Neural cell (in vitro differentiated cells): ENCODE measurements around the gene PPAT. TPM values are rescaled to one million over a fixed set of nuclear protein-coding genes. Genes with fewer than 3 reads are reported as not detected.

Experiments
- H2AFZ ChIP-seq: fragments of 200-600, 300-800 bp; sonication (generic), shearing (Covaris generic); 2 replicates; pipeline ENCODE4 v1.6.0; 2014; ENCODE audit warnings: low read depth, mild to moderate bottlenecking, antibody characterized with exemption, low read length, moderate library complexity
- H3F3A ChIP-seq: fragments of 200-600 bp; shearing (Covaris generic); 2 replicates; pipeline ENCODE4 v1.6.1; 2016; ENCODE audit warnings: mild to moderate bottlenecking, moderate library complexity, mixed read lengths, antibody characterized with exemption, low read length; ENCODE audit not compliant: insufficient read depth, poor library complexity, severe bottlenecking
- H3K27ac ChIP-seq: fragments of 200-600, 300-800 bp; sonication (generic), shearing (Covaris generic); 2 replicates; pipeline ENCODE4 v1.5.1; 2014; ENCODE audit warnings: mild to moderate bottlenecking, low read length, moderate library complexity
- H3K27me3 ChIP-seq: fragments of 300-800, 200-600 bp; sonication (generic), shearing (Covaris generic); 2 replicates; pipeline ENCODE4 v1.6.0; 2014; ENCODE audit warnings: mild to moderate bottlenecking, low read depth, low read length, moderate library complexity; ENCODE audit not compliant: insufficient read depth
- H3K36me3 ChIP-seq: fragments of 300-800, 200-600 bp; sonication (generic), shearing (Covaris generic); 2 replicates; pipeline ENCODE4 v1.5.1; 2014; ENCODE audit warnings: mild to moderate bottlenecking, antibody characterized with exemption, low read length, moderate library complexity; ENCODE audit not compliant: insufficient read depth
- H3K4me2 ChIP-seq: fragments of 300-800, 200-600 bp; sonication (generic), shearing (Covaris generic); 2 replicates; pipeline ENCODE4 v1.6.0; 2014; ENCODE audit warnings: mild to moderate bottlenecking, low read length
- H3K4me3 ChIP-seq: fragments of 300-800, 200-600 bp; sonication (generic), shearing (Covaris generic); 2 replicates; pipeline ENCODE4 v1.5.1; 2014; ENCODE audit warnings: mild to moderate bottlenecking, low read length, moderate library complexity
- H3K79me2 ChIP-seq: fragments of 200-600 bp; shearing (Covaris generic); replicated peaks from 2 replicates; pipeline ENCODE4 v1.6.0; 2014; ENCODE audit warnings: mild to moderate bottlenecking, low read length, moderate library complexity; ENCODE audit not compliant: insufficient read depth
- H3K9ac ChIP-seq: fragments of 300-800, 200-600 bp; sonication (generic), shearing (Covaris generic); 2 replicates; pipeline ENCODE4 v1.6.1; 2016; ENCODE audit warnings: mild to moderate bottlenecking, low read length, mixed read lengths
- H3K9me2 ChIP-seq: fragments of 200-600 bp; shearing (Covaris generic); 2 replicates; pipeline ENCODE4 v1.6.1; 2016; ENCODE audit warnings: mild to moderate bottlenecking, low read length, mixed read lengths; ENCODE audit not compliant: insufficient read depth
- H3K9me3 ChIP-seq: fragments of 200-600, 300-800 bp; sonication (generic), shearing (Covaris generic); 2 replicates; pipeline ENCODE4 v1.6.1; 2016; ENCODE audit warnings: mild to moderate bottlenecking, mixed run types, low read length, moderate library complexity, mixed read lengths
- H4K20me1 ChIP-seq: fragments of 200-600 bp; shearing (Covaris generic); 2 replicates; pipeline ENCODE4 v1.6.1; 2016; ENCODE audit warnings: mild to moderate bottlenecking, mixed run types; ENCODE audit not compliant: insufficient read depth
- EP300 ChIP-seq: fragments of 450-650 bp; conservative IDR thresholded peaks from 2 replicates; pipeline ENCODE4 v1.6.1; 2014; ENCODE audit warnings: antibody characterized with exemption, mild to moderate bottlenecking, moderate library complexity; ENCODE audit not compliant: poor library complexity, severe bottlenecking
- EZH2 ChIP-seq: fragments of 200-600, 300-800 bp; shearing (Covaris generic), sonication (generic); IDR thresholded peaks from 2 replicates; pipeline ENCODE4 v1.6.1; 2014; ENCODE audit warnings: antibody characterized with exemption, low read length, borderline replicate concordance, mild to moderate bottlenecking; ENCODE audit not compliant: insufficient read depth, poor library complexity, severe bottlenecking
- MXI1 ChIP-seq: fragments of 450-650 bp; conservative IDR thresholded peaks from 2 replicates; pipeline ENCODE4 v1.6.1; 2014; ENCODE audit warnings: antibody characterized with exemption, mild to moderate bottlenecking; ENCODE audit not compliant: poor library complexity, severe bottlenecking
- RAD21 ChIP-seq: fragments of 450-650 bp; conservative IDR thresholded peaks from 2 replicates; pipeline ENCODE4 v1.6.1; 2014; ENCODE audit warnings: antibody characterized with exemption, mild to moderate bottlenecking, moderate library complexity
- SMC3 ChIP-seq: fragments of 450-650 bp; conservative IDR thresholded peaks from 2 replicates; pipeline ENCODE4 v1.6.1; 2014; ENCODE audit warnings: antibody characterized with exemption, mild to moderate bottlenecking, moderate library complexity; ENCODE audit not compliant: poor library complexity
- TAF1 ChIP-seq: IDR thresholded peaks from 2 replicates; pipeline ENCODE4 v1.6.1; 2012; ENCODE audit warnings: low read depth
- polyA plus RNA-seq: library from polyadenylated mRNA; depleted of rRNA; stranded (reverse); fragments of >200 nt; gene quantifications from 2 replicates; pipeline ENCODE4 v1.2.3, GENCODE V29; 2014
- TF ChIP-seq, protein P1 (sequence below): IDR thresholded peaks from 2 replicates; pipeline ENCODE4 v1.6.1; 2012; ENCODE audit warnings: borderline replicate concordance
- TF ChIP-seq, protein P2 (sequence below): fragments of 450-650 bp; IDR thresholded peaks from 2 replicates; pipeline ENCODE4 v1.5.1; 2014; ENCODE audit warnings: antibody characterized with exemption, mild to moderate bottlenecking, moderate library complexity; ENCODE audit not compliant: poor library complexity, severe bottlenecking

The PPAT gene
- polyA plus RNA-seq, 1 donor from 2014 or later: 22.5 TPM

DNA sequence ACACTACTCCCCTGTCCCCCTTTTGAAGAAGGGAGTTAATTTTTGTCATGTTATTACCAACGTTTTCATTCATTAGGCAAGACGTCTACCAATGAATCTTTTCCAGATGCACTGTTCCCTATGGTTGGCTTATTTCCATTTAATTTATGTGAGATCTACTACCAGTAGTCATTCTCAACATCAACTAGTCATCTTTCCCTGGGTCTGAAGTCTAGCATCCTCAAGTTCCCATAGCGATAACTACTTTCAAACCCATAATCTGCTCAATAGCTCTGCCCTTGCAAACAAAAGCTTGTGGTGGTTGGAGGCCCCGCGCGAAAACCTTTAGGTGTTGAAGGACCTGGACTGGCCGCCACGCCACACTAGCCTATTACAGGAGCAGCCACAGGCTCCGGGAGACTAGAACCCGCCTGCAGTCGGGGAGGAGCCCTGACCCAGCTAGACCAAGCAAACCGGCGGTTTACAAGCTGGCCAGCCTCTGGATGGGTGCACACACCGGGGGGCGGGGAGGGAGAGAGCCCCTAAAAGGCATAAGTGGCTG lies 746 bp downstream of the PPAT start:
- Histone ChIP-seq H3F3A (peaks cover 3% of the 10 kb centered on the region), H3K36me3 (no peaks in the 10 kb centered on the region), H2AFZ (peak overlapping the region; percentile 58), H3K79me2 (peaks cover 44% of the 10 kb centered on the region), H3K9me3 (no peaks in the 10 kb centered on the region), H3K27me3 (no peaks in the 10 kb centered on the region), H3K4me3 (peak overlapping the region; percentile 82), H4K20me1 (no peaks in the 10 kb centered on the region), H3K27ac (peak overlapping the region; percentile 57), H3K9me2 (no peaks in the 10 kb centered on the region), H3K4me2 (peak overlapping the region; percentile 20), H3K9ac (peak overlapping the region; percentile 55)
- TF ChIP-seq, protein P1, sequence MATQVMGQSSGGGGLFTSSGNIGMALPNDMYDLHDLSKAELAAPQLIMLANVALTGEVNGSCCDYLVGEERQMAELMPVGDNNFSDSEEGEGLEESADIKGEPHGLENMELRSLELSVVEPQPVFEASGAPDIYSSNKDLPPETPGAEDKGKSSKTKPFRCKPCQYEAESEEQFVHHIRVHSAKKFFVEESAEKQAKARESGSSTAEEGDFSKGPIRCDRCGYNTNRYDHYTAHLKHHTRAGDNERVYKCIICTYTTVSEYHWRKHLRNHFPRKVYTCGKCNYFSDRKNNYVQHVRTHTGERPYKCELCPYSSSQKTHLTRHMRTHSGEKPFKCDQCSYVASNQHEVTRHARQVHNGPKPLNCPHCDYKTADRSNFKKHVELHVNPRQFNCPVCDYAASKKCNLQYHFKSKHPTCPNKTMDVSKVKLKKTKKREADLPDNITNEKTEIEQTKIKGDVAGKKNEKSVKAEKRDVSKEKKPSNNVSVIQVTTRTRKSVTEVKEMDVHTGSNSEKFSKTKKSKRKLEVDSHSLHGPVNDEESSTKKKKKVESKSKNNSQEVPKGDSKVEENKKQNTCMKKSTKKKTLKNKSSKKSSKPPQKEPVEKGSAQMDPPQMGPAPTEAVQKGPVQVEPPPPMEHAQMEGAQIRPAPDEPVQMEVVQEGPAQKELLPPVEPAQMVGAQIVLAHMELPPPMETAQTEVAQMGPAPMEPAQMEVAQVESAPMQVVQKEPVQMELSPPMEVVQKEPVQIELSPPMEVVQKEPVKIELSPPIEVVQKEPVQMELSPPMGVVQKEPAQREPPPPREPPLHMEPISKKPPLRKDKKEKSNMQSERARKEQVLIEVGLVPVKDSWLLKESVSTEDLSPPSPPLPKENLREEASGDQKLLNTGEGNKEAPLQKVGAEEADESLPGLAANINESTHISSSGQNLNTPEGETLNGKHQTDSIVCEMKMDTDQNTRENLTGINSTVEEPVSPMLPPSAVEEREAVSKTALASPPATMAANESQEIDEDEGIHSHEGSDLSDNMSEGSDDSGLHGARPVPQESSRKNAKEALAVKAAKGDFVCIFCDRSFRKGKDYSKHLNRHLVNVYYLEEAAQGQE: no peak
- TF ChIP-seq SMC3 (no peak), TAF1 (no peak)

DNA sequence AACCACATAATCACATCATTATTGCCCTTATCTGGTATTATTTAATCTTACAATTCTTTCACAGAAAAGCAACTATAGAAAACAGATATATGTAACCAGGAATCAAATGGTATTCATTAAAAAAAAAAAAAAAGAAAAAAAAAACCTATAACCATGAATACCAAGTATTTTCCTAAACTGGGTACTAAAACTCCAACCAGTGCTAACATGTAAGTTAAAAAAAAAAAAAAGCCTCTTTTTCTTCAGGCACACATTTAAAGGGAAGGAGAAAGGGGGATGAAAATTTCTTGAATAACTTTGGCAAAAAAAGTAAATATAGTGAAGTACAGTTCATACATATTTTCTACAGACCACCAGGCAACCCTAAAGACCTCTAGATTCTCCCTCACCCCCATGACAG lies 2.1 kb downstream of the PPAT start:
- Histone ChIP-seq H4K20me1 (no peaks in the 10 kb centered on the region), H3K27me3 (no peaks in the 10 kb centered on the region), H3K9me2 (no peaks in the 10 kb centered on the region), H3K4me3 (no peak overlapping the region), H3F3A (peaks cover 3% of the 10 kb centered on the region), H3K27ac (no peak overlapping the region), H3K9me3 (no peaks in the 10 kb centered on the region), H3K9ac (no peak overlapping the region), H3K79me2 (peaks cover 31% of the 10 kb centered on the region), H2AFZ (no peak overlapping the region), H3K4me2 (no peak overlapping the region), H3K36me3 (no peaks in the 10 kb centered on the region)
- TF ChIP-seq RAD21 (no peak), MXI1 (no peak), SMC3 (no peak), EZH2 (no peak)
- TF ChIP-seq, protein P2, sequence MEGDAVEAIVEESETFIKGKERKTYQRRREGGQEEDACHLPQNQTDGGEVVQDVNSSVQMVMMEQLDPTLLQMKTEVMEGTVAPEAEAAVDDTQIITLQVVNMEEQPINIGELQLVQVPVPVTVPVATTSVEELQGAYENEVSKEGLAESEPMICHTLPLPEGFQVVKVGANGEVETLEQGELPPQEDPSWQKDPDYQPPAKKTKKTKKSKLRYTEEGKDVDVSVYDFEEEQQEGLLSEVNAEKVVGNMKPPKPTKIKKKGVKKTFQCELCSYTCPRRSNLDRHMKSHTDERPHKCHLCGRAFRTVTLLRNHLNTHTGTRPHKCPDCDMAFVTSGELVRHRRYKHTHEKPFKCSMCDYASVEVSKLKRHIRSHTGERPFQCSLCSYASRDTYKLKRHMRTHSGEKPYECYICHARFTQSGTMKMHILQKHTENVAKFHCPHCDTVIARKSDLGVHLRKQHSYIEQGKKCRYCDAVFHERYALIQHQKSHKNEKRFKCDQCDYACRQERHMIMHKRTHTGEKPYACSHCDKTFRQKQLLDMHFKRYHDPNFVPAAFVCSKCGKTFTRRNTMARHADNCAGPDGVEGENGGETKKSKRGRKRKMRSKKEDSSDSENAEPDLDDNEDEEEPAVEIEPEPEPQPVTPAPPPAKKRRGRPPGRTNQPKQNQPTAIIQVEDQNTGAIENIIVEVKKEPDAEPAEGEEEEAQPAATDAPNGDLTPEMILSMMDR: no peak

DNA sequence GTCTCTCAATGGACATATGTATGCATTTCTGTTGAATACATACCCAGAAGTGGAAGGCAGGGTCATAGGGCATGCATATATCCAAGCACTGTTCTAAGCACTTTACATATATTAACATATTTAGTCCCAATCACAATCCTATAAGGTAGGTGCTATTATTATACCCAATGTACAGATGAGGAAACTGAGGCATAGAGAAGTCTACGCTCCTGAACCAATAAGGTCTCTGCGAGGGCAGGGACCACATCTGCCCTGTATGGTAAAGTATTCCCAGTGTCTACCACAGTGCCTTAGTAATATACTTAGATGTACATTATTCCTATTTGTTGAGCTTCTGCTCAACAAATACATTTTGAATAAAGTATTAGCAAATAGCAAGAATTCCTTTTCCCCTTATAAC lies 5.2 kb downstream of the PPAT start:
- H3K27ac ChIP-seq: no peak overlapping the region
- H3K79me2 ChIP-seq: peaks cover 54% of the 10 kb centered on the region
- no peaks in the 10 kb centered on the region for H3K9me3 ChIP-seq
- H3K9me2 ChIP-seq: no peaks in the 10 kb centered on the region
- no peak for TF ChIP-seq RAD21
- TF ChIP-seq MXI1: no peak
- TF ChIP-seq SMC3: no peak
- TF ChIP-seq, protein P2: no peak
- TF ChIP-seq EZH2: no peak
- no peak for TF ChIP-seq EP300
- no peak for TF ChIP-seq TAF1
- TF ChIP-seq, protein P1: no peak
- H4K20me1 ChIP-seq: no peaks in the 10 kb centered on the region
- no peak overlapping the region for H3K9ac ChIP-seq
- H3K4me2 ChIP-seq: no peak overlapping the region
- no peak overlapping the region for H2AFZ ChIP-seq
- no peaks in the 10 kb centered on the region for H3K27me3 ChIP-seq
- no peak overlapping the region for H3K4me3 ChIP-seq
- peaks cover 3% of the 10 kb centered on the region for H3F3A ChIP-seq
- H3K36me3 ChIP-seq: no peaks in the 10 kb centered on the region
